Measurements from ENCODE around the gene TTC21B.

DNA sequence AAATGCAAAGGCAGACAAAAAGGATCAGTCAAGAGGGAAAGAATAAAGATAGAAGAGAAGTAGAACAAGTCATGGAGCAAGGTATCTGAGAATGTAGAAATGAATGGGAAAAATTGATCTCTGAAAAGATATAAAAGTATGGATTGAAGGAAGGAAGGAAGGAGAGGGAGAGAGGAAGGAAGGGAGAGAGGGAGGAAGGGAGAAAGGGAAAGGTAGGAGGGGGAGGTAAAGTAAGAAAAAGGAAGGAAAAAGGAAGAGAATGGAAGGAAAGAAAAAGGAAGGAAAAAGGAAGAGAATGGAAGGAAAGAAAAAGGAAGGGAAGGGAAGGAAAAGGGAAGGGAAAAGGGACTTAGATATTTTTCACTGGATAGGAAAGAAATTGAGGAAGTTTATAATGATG is 31.5 kb upstream of the TTC21B start:
- TF ChIP-seq REST (IDR thresholded peaks at IDR 0.05; ENCODE audit: low read depth) (no peak), TAF1 (IDR thresholded peaks at IDR 0.05; ENCODE audit: low read depth) (no peak), YY1 (IDR thresholded peaks at IDR 0.05; ENCODE audit: low read depth) (no peak), CEBPB (IDR thresholded peaks at IDR 0.05) (no peak), RAD21 (IDR thresholded peaks at IDR 0.05; ENCODE audit: low read depth) (no peak), ZBTB7A (IDR thresholded peaks at IDR 0.05; ENCODE audit: low read depth) (no peak), FOXM1 (IDR thresholded peaks at IDR 0.05; ENCODE audit: borderline replicate concordance, low read depth) (no peak), CREB1 (IDR thresholded peaks at IDR 0.05; ENCODE audit: low read depth) (no peak), TEAD4 (IDR thresholded peaks at IDR 0.05) (no peak), MAX (IDR thresholded peaks at IDR 0.05) (no peak), EP300 (IDR thresholded peaks at IDR 0.05; ENCODE audit: borderline replicate concordance) (no peak), NFIC (IDR thresholded peaks at IDR 0.05) (no peak), TCF12 (IDR thresholded peaks at IDR 0.05; ENCODE audit: low read depth) (no peak)
- TF ChIP-seq, protein P1, sequence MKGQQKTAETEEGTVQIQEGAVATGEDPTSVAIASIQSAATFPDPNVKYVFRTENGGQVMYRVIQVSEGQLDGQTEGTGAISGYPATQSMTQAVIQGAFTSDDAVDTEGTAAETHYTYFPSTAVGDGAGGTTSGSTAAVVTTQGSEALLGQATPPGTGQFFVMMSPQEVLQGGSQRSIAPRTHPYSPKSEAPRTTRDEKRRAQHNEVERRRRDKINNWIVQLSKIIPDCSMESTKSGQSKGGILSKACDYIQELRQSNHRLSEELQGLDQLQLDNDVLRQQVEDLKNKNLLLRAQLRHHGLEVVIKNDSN (IDR thresholded peaks at IDR 0.05) = no peak
